Endothelial cell of umbilical vein (primary cell): ENCODE data around the gene TPP2. TPM values are rescaled to one million over a fixed set of nuclear protein-coding genes. Genes with fewer than 3 reads are reported as not detected.
A peak's percentile ranks its signal among the peaks of the same experiment; 100 is the strongest.

Source experiments
- BruUV-seq: library from RNA; stranded (reverse); fragments of 400-500 nt; replicated peaks from 2 replicates; lab custom pipeline; 2021; lab: Mats Ljungman, UMichigan
- CTCF ChIA-PET: fragments of 300-600, 350-600 bp; sonication (Branson Sonifier 250); formaldehyde crosslinking; loops from one replicate; lab custom pipeline; 2021; ENCODE audit warnings: antibody characterized with exemption, inconsistent platforms; lab: Charles Lee
- POLR2A ChIA-PET: fragments of 300-600, 350-600 bp; sonication (Branson Sonifier 250); formaldehyde crosslinking; loops from one replicate; lab custom pipeline; 2021; ENCODE audit warnings: antibody characterized with exemption, inconsistent platforms; lab: Charles Lee
- DNase-seq: peaks from one replicate; pipeline ENCODE4 v3.0.0-alpha.2; 2011; ENCODE audit warnings: low read depth, low spot score
- FAIRE-seq: peaks from 2 replicates; lab custom pipeline; 2011; peaks lifted over from hg19 to GRCh38; lab: Jason Lieb, UNC
- H2AFZ ChIP-seq: 2 replicates; pipeline ENCODE4 v1.6.0; 2012; ENCODE audit warnings: low read depth, low read length, control low read depth, inconsistent platforms
- H3K27ac ChIP-seq: 2 replicates; pipeline ENCODE4 v1.5.1; 2011; ENCODE audit warnings: low read depth, mild to moderate bottlenecking, control low read depth, low read length, moderate library complexity; ENCODE audit not compliant: insufficient read depth
- H3K27me3 ChIP-seq, 2 experiments: 2 replicates each; pipeline versions ENCODE4 v1.6.0 to v1.6.1; 2011; ENCODE audit warnings: low read length in 2 of 2, mixed read lengths in 1 of 2; ENCODE audit not compliant: control insufficient read depth in 2 of 2, insufficient read depth in 2 of 2
- H3K36me3 ChIP-seq, 2 experiments: 2 replicates in 1 of 2; 3 replicates in 1 of 2; pipeline ENCODE4 v1.5.1; 2011; ENCODE audit warnings: low read length in 2 of 2, mild to moderate bottlenecking in 1 of 2, moderate library complexity in 1 of 2; ENCODE audit not compliant: control insufficient read depth in 2 of 2, insufficient read depth in 2 of 2; ENCODE audit errors: extremely low read depth in 1 of 2
- H3K4me1 ChIP-seq: 3 replicates; pipeline ENCODE4 v1.5.1; 2011; ENCODE audit warnings: mild to moderate bottlenecking, low read length; ENCODE audit not compliant: control insufficient read depth, insufficient read depth; ENCODE audit errors: extremely low read depth
- H3K4me2 ChIP-seq: 2 replicates; pipeline ENCODE4 v1.6.1; 2011; ENCODE audit warnings: low read length, control low read depth, mixed read lengths; ENCODE audit not compliant: insufficient read depth
- H3K4me3 ChIP-seq, 3 experiments: fragments of 200-600 bp in 1 of 3; sonication (generic), shearing (Covaris generic) in 1 of 3; replicated peaks in 1 of 3; 2 replicates each; pipeline ENCODE4 v1.5.1; 2011 to 2016; ENCODE audit warnings: control low read depth in 3 of 3, low read length in 3 of 3, mild to moderate bottlenecking in 2 of 3, inconsistent platforms in 1 of 3, low read depth in 1 of 3, moderate library complexity in 1 of 3; ENCODE audit not compliant: insufficient read depth in 1 of 3
- H3K79me2 ChIP-seq: 2 replicates; pipeline ENCODE4 v1.6.0; 2012; ENCODE audit warnings: low read length, inconsistent platforms; ENCODE audit not compliant: control insufficient read depth, insufficient read depth
- H3K9ac ChIP-seq: replicated peaks from 2 replicates; pipeline ENCODE3; 2011; ENCODE audit warnings: low read length, control low read depth; ENCODE audit not compliant: insufficient read depth; ENCODE audit errors: extremely low read depth
- H3K9me1 ChIP-seq: replicated peaks from 3 replicates; pipeline ENCODE4 v1.6.0; 2011; ENCODE audit warnings: mild to moderate bottlenecking, low read length; ENCODE audit not compliant: control insufficient read depth, insufficient read depth; ENCODE audit errors: extremely low read depth
- H3K9me3 ChIP-seq: replicated peaks from 2 replicates; pipeline ENCODE4 v1.5.1; 2012; ENCODE audit warnings: low read length, inconsistent platforms; ENCODE audit not compliant: control insufficient read depth, insufficient read depth
- H4K20me1 ChIP-seq: replicated peaks from 2 replicates; pipeline ENCODE3; 2011; ENCODE audit warnings: mild to moderate bottlenecking, low read length; ENCODE audit not compliant: control insufficient read depth, insufficient read depth; ENCODE audit errors: extremely low read depth
- FOS ChIP-seq: IDR thresholded peaks from 2 replicates; pipeline ENCODE4 v1.6.1; 2011; ENCODE audit warnings: mild to moderate bottlenecking, low read length, moderate library complexity, borderline replicate concordance; ENCODE audit not compliant: insufficient read depth
- POLR2A ChIP-seq: IDR thresholded peaks from 2 replicates; pipeline ENCODE4 v1.6.1; 2012; ENCODE audit warnings: low read depth, mild to moderate bottlenecking, control low read depth, low read length
- dilution Hi-C: fragments of 300-500 bp; cut with MboI; formaldehyde crosslinking; loops from one replicate; pipeline ENCODE4 v1.15.0; 2019; ENCODE audit warnings: low sequenced_read_pairs; ENCODE audit not compliant: extremely low pct_ligation_motif_present
- intact Hi-C: fragments of 100-400 bp; cut with micrococcal nuclease; formaldehyde crosslinking; loops from one replicate; pipeline ENCODE4 v1.10.0; 2022
- polyA plus RNA-seq, 4 experiments: library from polyadenylated mRNA; depleted of rRNA in 3 of 4; stranded (reverse) in 3 of 4; unstranded in 1 of 4; fragments of >200 nt; gene quantifications; 2 replicates each; pipeline versions ENCODE4 v1.2.1 to v1.2.3, GENCODE V29; 2011 to 2012; ENCODE audit warnings: missing spikeins in 1 of 4
- total RNA-seq: library from RNA; stranded (reverse); gene quantifications from 2 replicates; pipeline ENCODE4 v1.2.3, GENCODE V29; 2021
- TF ChIP-seq, protein P1 (sequence below), 2 donors: IDR thresholded peaks; 1 replicate in 1 of 2; 2 replicates in 1 of 2; pipeline ENCODE4 v1.5.1; 2011; ENCODE audit warnings: low read length in 2 of 2, mild to moderate bottlenecking in 2 of 2, moderate library complexity in 2 of 2, control low read depth in 1 of 2, inconsistent platforms in 1 of 2, low read depth in 1 of 2; ENCODE audit not compliant: insufficient read depth in 1 of 2; ENCODE audit errors: extremely low read depth in 1 of 2
- TF ChIP-seq, protein P2 (sequence below): IDR thresholded peaks from 2 replicates; pipeline ENCODE4 v1.6.1; 2011; ENCODE audit not compliant: insufficient read depth, insufficient read length

TPP2 gene
- total and polyA plus RNA-seq, 2 donors (not counting 3 experiments of a cell fraction or from before 2014, with no cell fraction given), result 11.5 to 46.7 TPM

DNA sequence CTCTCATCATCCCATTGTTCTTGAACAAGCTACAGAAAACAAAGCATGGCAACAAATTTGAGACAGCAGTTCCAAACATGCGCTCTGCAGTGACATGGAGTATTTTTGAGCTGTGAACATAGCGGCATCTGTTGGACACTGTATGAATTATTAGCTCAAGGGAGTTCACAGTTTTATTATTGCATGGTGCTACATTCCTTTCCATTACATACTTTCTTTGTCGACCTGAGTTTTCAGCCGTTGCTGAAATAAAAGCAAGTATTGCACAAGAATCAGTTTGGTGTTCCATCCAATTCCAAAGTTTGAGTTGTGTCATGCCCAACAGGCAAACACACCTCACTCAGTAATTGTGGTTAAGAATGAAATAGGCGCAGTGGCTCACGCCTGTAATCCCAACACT lies 128.1 kb downstream of the TPP2 start:
- no peak overlapping the region for H3K4me2 ChIP-seq
- dilution Hi-C loops, result no loop called here
- POLR2A ChIA-PET, result interaction anchor here (1.0 kb wide), 3 partner anchors 21 to 133 kb away, joined by 3 to 5 read pairs (median 3); partner anchors contain the start of gene TPP2
- CTCF ChIA-PET, result interaction anchor here (0.5 to 3.1 kb wide), 54 partner anchors 9 to 1580 kb away, joined by 3 to 76 read pairs (median 7); partner anchors contain the start of genes ERCC5, METTL21C, TEX30 and TPP2
- no peaks in the 10 kb centered on the region for H3K36me3 ChIP-seq
- no peak overlapping the region for H3K9ac ChIP-seq
- no peaks in the 10 kb centered on the region for H3K27me3 ChIP-seq
- H3K27ac ChIP-seq, result no peak overlapping the region
- DNase-seq (peak; percentile 76), FAIRE-seq (peak; percentile 94)
- H2AFZ ChIP-seq, result no peak overlapping the region
- peaks cover 14% of the 10 kb centered on the region for H3K4me1 ChIP-seq
- TF ChIP-seq, protein P1, sequence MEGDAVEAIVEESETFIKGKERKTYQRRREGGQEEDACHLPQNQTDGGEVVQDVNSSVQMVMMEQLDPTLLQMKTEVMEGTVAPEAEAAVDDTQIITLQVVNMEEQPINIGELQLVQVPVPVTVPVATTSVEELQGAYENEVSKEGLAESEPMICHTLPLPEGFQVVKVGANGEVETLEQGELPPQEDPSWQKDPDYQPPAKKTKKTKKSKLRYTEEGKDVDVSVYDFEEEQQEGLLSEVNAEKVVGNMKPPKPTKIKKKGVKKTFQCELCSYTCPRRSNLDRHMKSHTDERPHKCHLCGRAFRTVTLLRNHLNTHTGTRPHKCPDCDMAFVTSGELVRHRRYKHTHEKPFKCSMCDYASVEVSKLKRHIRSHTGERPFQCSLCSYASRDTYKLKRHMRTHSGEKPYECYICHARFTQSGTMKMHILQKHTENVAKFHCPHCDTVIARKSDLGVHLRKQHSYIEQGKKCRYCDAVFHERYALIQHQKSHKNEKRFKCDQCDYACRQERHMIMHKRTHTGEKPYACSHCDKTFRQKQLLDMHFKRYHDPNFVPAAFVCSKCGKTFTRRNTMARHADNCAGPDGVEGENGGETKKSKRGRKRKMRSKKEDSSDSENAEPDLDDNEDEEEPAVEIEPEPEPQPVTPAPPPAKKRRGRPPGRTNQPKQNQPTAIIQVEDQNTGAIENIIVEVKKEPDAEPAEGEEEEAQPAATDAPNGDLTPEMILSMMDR (IDR thresholded peaks at IDR 0.05; ENCODE audit: extremely low read depth in 1 of 2, insufficient read depth in 1 of 2, low read depth in 1 of 2, low read length in 2 of 2), result peak; percentile 42
- no peak for TF ChIP-seq POLR2A
- no peaks in the 10 kb centered on the region for H4K20me1 ChIP-seq
- H3K4me3 ChIP-seq, result no peak overlapping the region
- H3K9me1 ChIP-seq, result no peaks in the 10 kb centered on the region
- no peaks in the 10 kb centered on the region for H3K79me2 ChIP-seq
- intact Hi-C loops, result loop anchor here (1.0 to 10.0 kb wide), 4 partner anchors 78 to 530 kb away; no protein-coding TSS in a partner anchor
- no TSS peak for BruUV-seq
- H3K9me3 ChIP-seq, result no peaks in the 10 kb centered on the region

DNA sequence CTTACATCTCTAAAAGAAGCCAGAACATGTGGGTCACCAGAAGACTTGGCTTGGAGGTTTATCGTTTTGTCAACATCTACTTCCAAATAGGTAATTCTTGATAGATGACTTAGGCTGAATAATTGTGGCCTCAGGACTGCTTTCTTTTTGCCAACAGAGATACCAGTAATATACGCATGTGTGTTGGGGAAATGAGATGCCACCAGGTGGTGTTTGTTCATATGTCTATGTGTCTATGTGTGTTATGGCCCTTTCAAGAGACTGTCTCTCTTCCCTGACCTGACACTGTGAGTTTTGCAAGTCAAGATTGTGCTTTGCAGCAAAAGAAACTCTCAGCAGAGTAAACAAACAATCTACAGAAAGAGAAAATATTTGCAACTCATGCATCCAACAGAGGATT lies 129.6 kb downstream of the TPP2 start:
- Histone ChIP-seq H3K4me3 (no peak overlapping the region), H4K20me1 (no peaks in the 10 kb centered on the region), H3K36me3 (no peaks in the 10 kb centered on the region), H2AFZ (no peak overlapping the region), H3K9ac (no peak overlapping the region), H3K27me3 (no peaks in the 10 kb centered on the region), H3K27ac (no peak overlapping the region), H3K9me1 (no peaks in the 10 kb centered on the region), H3K4me2 (no peak overlapping the region), H3K9me3 (no peaks in the 10 kb centered on the region), H3K79me2 (no peaks in the 10 kb centered on the region), H3K4me1 (peaks cover 25% of the 10 kb centered on the region)
- dilution Hi-C loops (no loop called here), intact Hi-C loops (loop anchor here (5.0 to 10.0 kb wide), 2 partner anchors 79 to 532 kb away; no protein-coding TSS in a partner anchor)
- FAIRE-seq, result no peak
- CTCF ChIA-PET, result interaction anchor here (1.9 to 3.1 kb wide), 3 partner anchors 11 to 135 kb away, joined by 11 to 76 read pairs (median 31); no protein-coding TSS in a partner anchor
- POLR2A ChIA-PET, result no interaction called here
- BruUV-seq, result no TSS peak
- DNase-seq, result no peak
- TF ChIP-seq, protein P2, sequence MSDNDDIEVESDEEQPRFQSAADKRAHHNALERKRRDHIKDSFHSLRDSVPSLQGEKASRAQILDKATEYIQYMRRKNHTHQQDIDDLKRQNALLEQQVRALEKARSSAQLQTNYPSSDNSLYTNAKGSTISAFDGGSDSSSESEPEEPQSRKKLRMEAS, result no peak
- no peak for TF ChIP-seq FOS

Other genes with a start within 250 kb of the TPP2 start
- gene FGF14, start 194.9 kb upstream of the TPP2 start, total RNA-seq, result not detected in 2 replicates
- gene FGF14, start 194.9 kb upstream of the TPP2 start, polyA plus RNA-seq, result not detected in 2 replicates
- gene METTL21C, start 98.1 kb downstream of the TPP2 start, total RNA-seq, result not detected in 2 replicates
- not detected in 2 replicates for gene METTL21C, start 98.1 kb downstream of the TPP2 start, polyA plus RNA-seq
- gene TEX30, start 176.8 kb downstream of the TPP2 start, total RNA-seq, result 14.5 and 19.8 TPM in 2 replicates
- 8.0 and 12.5 TPM in 2 replicates for gene TEX30, start 176.8 kb downstream of the TPP2 start, polyA plus RNA-seq
- 22.5 and 22.7 TPM in 2 replicates for gene POGLUT2, start 202.0 kb downstream of the TPP2 start, total RNA-seq
- gene POGLUT2, start 202.0 kb downstream of the TPP2 start, polyA plus RNA-seq, result 14.5 and 17.9 TPM in 2 replicates
- gene BIVM, start 202.1 kb downstream of the TPP2 start, total RNA-seq, result 20.3 TPM in 2 replicates
- 6.5 and 7.7 TPM in 2 replicates for gene BIVM, start 202.1 kb downstream of the TPP2 start, polyA plus RNA-seq
- gene ERCC5, start 249.0 kb downstream of the TPP2 start, total RNA-seq, result 36.0 and 40.1 TPM in 2 replicates
- gene ERCC5, start 249.0 kb downstream of the TPP2 start, polyA plus RNA-seq, result 6.7 and 12.5 TPM in 2 replicates